OCI-LY7 (cell line): ENCODE results near the gene RSPH1.

Experiments used
- EZH2phosphoT487 ChIP-seq: fragments of 200-600 bp; sonication (generic); IDR thresholded peaks from 2 replicates; pipeline ENCODE4 v1.6.1; 2018; ENCODE audit warnings: low read depth, borderline replicate concordance, mild to moderate bottlenecking, mixed run types, antibody characterized with exemption, low read length, moderate library complexity, mixed read lengths
- TF ChIP-seq, protein P1 (sequence below): fragments of 200-600 bp; sonication (generic); conservative IDR thresholded peaks from 2 replicates; pipeline ENCODE4 v1.5.1; 2014; ENCODE audit warnings: mild to moderate bottlenecking, antibody characterized with exemption, low read length, moderate library complexity, mixed read lengths

- TF ChIP-seq, protein P1, sequence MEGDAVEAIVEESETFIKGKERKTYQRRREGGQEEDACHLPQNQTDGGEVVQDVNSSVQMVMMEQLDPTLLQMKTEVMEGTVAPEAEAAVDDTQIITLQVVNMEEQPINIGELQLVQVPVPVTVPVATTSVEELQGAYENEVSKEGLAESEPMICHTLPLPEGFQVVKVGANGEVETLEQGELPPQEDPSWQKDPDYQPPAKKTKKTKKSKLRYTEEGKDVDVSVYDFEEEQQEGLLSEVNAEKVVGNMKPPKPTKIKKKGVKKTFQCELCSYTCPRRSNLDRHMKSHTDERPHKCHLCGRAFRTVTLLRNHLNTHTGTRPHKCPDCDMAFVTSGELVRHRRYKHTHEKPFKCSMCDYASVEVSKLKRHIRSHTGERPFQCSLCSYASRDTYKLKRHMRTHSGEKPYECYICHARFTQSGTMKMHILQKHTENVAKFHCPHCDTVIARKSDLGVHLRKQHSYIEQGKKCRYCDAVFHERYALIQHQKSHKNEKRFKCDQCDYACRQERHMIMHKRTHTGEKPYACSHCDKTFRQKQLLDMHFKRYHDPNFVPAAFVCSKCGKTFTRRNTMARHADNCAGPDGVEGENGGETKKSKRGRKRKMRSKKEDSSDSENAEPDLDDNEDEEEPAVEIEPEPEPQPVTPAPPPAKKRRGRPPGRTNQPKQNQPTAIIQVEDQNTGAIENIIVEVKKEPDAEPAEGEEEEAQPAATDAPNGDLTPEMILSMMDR: no peak
- no peak for TF ChIP-seq EZH2phosphoT487
Observed at GRCh38 chr21:42475526-42476387, 20.3 kb downstream of the RSPH1 start.
